ENCODE measurements around the gene TAF1C.
"Not testable (repeated sequence)": the region's sequence is repeated elsewhere in the genome, so short reads cannot be mapped to it uniquely, and the experiment has no call there.

Gene TAF1C

GRCh38 chr16:84218956-84219355 is 32.1 kb upstream of the TAF1C start:
- Histone ChIP-seq H3K27me3 (ENCODE audit: insufficient read depth, low read length, poor library complexity, severe bottlenecking) (no peaks in the 10 kb centered on the region), H2AFZ (ENCODE audit: low read length) (no peak overlapping the region), H3K4me1 (ENCODE audit: insufficient read depth, low read length, poor library complexity, severe bottlenecking) (no peaks in the 10 kb centered on the region), H3K9me2 (replicated peaks; ENCODE audit: low read depth, low read length) (no peaks in the 10 kb centered on the region), H3F3A (ENCODE audit: low read depth) (no peaks in the 10 kb centered on the region), H3K4me2 (ENCODE audit: low read depth, low read length, poor library complexity, severe bottlenecking) (no peak overlapping the region), H4K20me1 (ENCODE audit: insufficient read depth, low read length, poor library complexity, severe bottlenecking) (no peaks in the 10 kb centered on the region), H3K4me3 (ENCODE audit: low read length, poor library complexity, severe bottlenecking) (no peak overlapping the region), H3K9ac (ENCODE audit: low read depth, low read length, poor library complexity, severe bottlenecking) (no peak overlapping the region), H3K79me2 (ENCODE audit: insufficient read depth, low read length) (no peaks in the 10 kb centered on the region), H3K9me3 (ENCODE audit: insufficient read depth, low read depth, low read length) (no peaks in the 10 kb centered on the region), H3K36me3 (ENCODE audit: insufficient read depth, low read length) (no peaks in the 10 kb centered on the region)
- TF ChIP-seq EZH2phosphoT487 (IDR thresholded peaks at IDR 0.05; ENCODE audit: borderline replicate concordance) = no peak
- TF ChIP-seq, protein P1, sequence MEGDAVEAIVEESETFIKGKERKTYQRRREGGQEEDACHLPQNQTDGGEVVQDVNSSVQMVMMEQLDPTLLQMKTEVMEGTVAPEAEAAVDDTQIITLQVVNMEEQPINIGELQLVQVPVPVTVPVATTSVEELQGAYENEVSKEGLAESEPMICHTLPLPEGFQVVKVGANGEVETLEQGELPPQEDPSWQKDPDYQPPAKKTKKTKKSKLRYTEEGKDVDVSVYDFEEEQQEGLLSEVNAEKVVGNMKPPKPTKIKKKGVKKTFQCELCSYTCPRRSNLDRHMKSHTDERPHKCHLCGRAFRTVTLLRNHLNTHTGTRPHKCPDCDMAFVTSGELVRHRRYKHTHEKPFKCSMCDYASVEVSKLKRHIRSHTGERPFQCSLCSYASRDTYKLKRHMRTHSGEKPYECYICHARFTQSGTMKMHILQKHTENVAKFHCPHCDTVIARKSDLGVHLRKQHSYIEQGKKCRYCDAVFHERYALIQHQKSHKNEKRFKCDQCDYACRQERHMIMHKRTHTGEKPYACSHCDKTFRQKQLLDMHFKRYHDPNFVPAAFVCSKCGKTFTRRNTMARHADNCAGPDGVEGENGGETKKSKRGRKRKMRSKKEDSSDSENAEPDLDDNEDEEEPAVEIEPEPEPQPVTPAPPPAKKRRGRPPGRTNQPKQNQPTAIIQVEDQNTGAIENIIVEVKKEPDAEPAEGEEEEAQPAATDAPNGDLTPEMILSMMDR (conservative IDR thresholded peaks at IDR 0.05; ENCODE audit: low read length) = no peak

DNA sequence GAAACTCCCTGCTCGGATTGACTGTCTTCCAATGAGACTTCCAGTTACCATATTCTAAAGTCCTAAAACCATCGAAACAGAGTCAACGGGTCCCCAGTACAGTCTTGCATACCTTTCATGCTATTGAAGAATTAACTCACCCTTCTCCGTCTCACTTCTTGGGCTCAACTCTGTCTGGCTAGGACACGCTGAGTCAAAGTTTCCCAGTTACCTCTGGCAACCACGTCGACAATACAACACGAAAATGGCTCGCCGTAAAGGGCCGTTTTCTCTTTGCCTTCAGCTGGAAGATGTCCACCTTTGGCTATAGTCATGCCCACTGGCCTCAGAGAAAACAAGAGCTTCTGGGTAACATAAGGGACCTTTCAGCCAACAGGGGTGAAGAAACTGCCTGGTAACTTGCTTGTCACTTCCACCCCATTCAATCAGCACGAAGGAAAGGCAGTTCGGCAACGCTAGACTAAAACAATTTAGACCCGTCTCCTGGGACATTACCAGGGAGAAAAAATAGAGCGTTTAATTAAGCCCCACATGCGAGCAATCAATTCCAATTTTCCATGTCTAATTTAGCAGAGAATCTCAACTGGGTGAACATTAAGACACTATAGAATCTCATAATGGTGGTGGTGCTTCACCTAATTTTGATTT is 31.4 kb upstream of the TAF1C start:
- no peaks in the 10 kb centered on the region for H3K9me2 ChIP-seq (replicated peaks; ENCODE audit: low read depth, low read length)
- H2AFZ ChIP-seq (ENCODE audit: low read length) = no peak overlapping the region
- TF ChIP-seq EZH2phosphoT487 (IDR thresholded peaks at IDR 0.05; ENCODE audit: borderline replicate concordance) = no peak
- TF ChIP-seq, protein P1 (conservative IDR thresholded peaks at IDR 0.05; ENCODE audit: low read length) = no peak
- no peak overlapping the region for H3K9ac ChIP-seq (ENCODE audit: low read depth, low read length, poor library complexity, severe bottlenecking)
- no peaks in the 10 kb centered on the region for H3K79me2 ChIP-seq (ENCODE audit: insufficient read depth, low read length)
- no peaks in the 10 kb centered on the region for H3K9me3 ChIP-seq (ENCODE audit: insufficient read depth, low read depth, low read length)
- H3K4me3 ChIP-seq (ENCODE audit: low read length, poor library complexity, severe bottlenecking) = no peak overlapping the region
- no peaks in the 10 kb centered on the region for H3F3A ChIP-seq (ENCODE audit: low read depth)
- no peak overlapping the region for H3K4me2 ChIP-seq (ENCODE audit: low read depth, low read length, poor library complexity, severe bottlenecking)
- H3K27me3 ChIP-seq (ENCODE audit: insufficient read depth, low read length, poor library complexity, severe bottlenecking) = no peaks in the 10 kb centered on the region
- no peaks in the 10 kb centered on the region for H3K4me1 ChIP-seq (ENCODE audit: insufficient read depth, low read length, poor library complexity, severe bottlenecking)
- no peaks in the 10 kb centered on the region for H4K20me1 ChIP-seq (ENCODE audit: insufficient read depth, low read length, poor library complexity, severe bottlenecking)
- H3K36me3 ChIP-seq (ENCODE audit: insufficient read depth, low read length) = no peaks in the 10 kb centered on the region

GRCh38 chr16:84216144-84216543 is 29.3 kb upstream of the TAF1C start:
- H3K79me2 ChIP-seq (ENCODE audit: insufficient read depth, low read length); H3K27me3 ChIP-seq (ENCODE audit: insufficient read depth, low read length, poor library complexity, severe bottlenecking); H2AFZ ChIP-seq (ENCODE audit: low read length); H3K4me1 ChIP-seq (ENCODE audit: insufficient read depth, low read length, poor library complexity, severe bottlenecking); H3K36me3 ChIP-seq (ENCODE audit: insufficient read depth, low read length); H4K20me1 ChIP-seq (ENCODE audit: insufficient read depth, low read length, poor library complexity, severe bottlenecking); H3K9ac ChIP-seq (ENCODE audit: low read depth, low read length, poor library complexity, severe bottlenecking); H3F3A ChIP-seq (ENCODE audit: low read depth); H3K4me3 ChIP-seq (ENCODE audit: low read length, poor library complexity, severe bottlenecking); H3K4me2 ChIP-seq (ENCODE audit: low read depth, low read length, poor library complexity, severe bottlenecking); H3K9me3 ChIP-seq (ENCODE audit: insufficient read depth, low read depth, low read length); H3K9me2 ChIP-seq (replicated peaks; ENCODE audit: low read depth, low read length): not testable (repeated sequence)

- no peaks in the 10 kb centered on the region for H4K20me1 ChIP-seq (ENCODE audit: insufficient read depth, low read length, poor library complexity, severe bottlenecking)
- H3K79me2 ChIP-seq (ENCODE audit: insufficient read depth, low read length) = no peaks in the 10 kb centered on the region
- no peak overlapping the region for H2AFZ ChIP-seq (ENCODE audit: low read length)
- no peaks in the 10 kb centered on the region for H3K9me3 ChIP-seq (ENCODE audit: insufficient read depth, low read depth, low read length)
- no peak overlapping the region for H3K9ac ChIP-seq (ENCODE audit: low read depth, low read length, poor library complexity, severe bottlenecking)
- H3K4me3 ChIP-seq (ENCODE audit: low read length, poor library complexity, severe bottlenecking) = no peak overlapping the region
- no peaks in the 10 kb centered on the region for H3F3A ChIP-seq (ENCODE audit: low read depth)
- no peak for TF ChIP-seq EZH2phosphoT487 (IDR thresholded peaks at IDR 0.05; ENCODE audit: borderline replicate concordance)
- TF ChIP-seq, protein P1 (conservative IDR thresholded peaks at IDR 0.05; ENCODE audit: low read length) = no peak
- H3K27me3 ChIP-seq (ENCODE audit: insufficient read depth, low read length, poor library complexity, severe bottlenecking) = no peaks in the 10 kb centered on the region
- H3K9me2 ChIP-seq (replicated peaks; ENCODE audit: low read depth, low read length) = no peaks in the 10 kb centered on the region
- no peaks in the 10 kb centered on the region for H3K4me1 ChIP-seq (ENCODE audit: insufficient read depth, low read length, poor library complexity, severe bottlenecking)
- H3K36me3 ChIP-seq (ENCODE audit: insufficient read depth, low read length) = no peaks in the 10 kb centered on the region
- H3K4me2 ChIP-seq (ENCODE audit: low read depth, low read length, poor library complexity, severe bottlenecking) = no peak overlapping the region
These were observed 28.7 kb upstream of the TAF1C start for GRCh38 chr16:84215531-84215930.
